GM11168 (cell line): Measurements from ENCODE around the gene ZNF331.

Experiments
- in situ Hi-C: fragments of 300-500 bp; cut with MboI; formaldehyde crosslinking; loops from one replicate; pipeline ENCODE4 v1.12.0; 2022; ENCODE audit warnings: low sequenced_read_pairs; ENCODE audit not compliant: unreplicated experiment

ZNF331 gene

GRCh38 chr19:53624771-53625545 is 87.0 kb downstream of the ZNF331 start:
- in situ Hi-C loops: no loop called here

GRCh38 chr19:53626486-53626885 is 88.5 kb downstream of the ZNF331 start:
- in situ Hi-C loops: no loop called here

- in situ Hi-C loops: no loop called here
These were observed 89.0 kb downstream of the ZNF331 start for GRCh38 chr19:53626976-53627375.
